ENCODE results near the gene PAFAH1B2.
"Not testable (repeated sequence)": the region's sequence is repeated elsewhere in the genome, so short reads cannot be mapped to it uniquely, and the experiment has no call there.

The PAFAH1B2 gene

DNA sequence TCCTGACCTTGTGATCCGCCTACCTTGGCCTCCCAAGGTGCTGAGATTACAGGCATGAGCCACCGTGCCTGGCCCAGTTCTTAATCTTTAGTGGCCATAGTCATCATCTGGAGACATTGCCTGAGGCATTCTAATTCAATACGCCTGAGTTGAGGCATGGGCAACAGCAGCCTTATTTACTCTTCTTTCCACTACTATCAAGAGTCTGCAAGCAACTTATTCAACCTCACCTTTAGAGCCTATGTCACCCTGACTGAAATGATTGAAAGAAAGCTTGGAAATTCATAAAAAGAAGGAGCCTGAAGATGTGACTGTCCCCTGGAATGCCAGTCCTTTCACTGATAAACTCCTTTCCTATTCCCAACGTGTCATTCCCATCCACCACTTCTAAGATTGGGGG lies 15.8 kb upstream of the PAFAH1B2 start:
- DNase-seq: no peak

DNA sequence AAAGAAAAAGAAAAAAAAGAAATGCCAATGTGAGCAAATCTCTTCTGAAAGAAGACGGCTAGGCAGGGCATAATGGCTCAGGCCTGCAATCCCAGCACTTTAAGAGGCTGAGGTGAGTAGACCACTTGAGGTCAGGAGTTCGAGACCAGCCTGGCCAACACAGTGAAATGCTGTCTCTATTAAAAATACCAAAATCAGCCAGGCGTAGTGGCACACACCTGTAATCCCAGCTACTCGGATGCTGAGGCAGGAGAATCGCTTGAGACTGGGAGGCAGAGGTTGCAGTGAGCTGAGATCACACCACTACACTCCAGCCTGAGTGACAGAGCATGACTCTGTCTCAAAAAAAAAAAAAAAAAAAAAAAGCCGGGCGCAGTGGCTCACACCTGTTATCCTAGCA lies 13.7 kb upstream of the PAFAH1B2 start:
- not testable (repeated sequence) for DNase-seq

DNA sequence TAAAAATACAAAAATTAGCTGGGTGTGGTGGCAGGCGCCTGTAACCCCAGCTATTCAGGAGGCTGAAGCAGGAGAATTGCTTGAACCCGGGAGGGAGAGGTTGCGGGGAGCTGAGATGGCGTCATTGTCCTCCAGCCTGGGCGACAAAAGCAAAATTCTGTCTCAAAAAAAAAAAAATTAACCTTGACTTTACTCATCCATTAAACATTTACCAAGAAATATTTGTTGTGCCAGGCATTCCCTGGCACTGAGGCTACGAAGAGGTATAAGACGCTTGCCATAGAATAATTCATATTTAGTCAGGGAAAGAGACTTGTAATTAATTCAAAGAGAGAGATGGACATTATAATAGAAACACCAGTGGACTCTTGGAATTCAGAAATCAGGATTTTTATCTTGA lies 13.2 kb upstream of the PAFAH1B2 start:
- DNase-seq: no peak

DNA sequence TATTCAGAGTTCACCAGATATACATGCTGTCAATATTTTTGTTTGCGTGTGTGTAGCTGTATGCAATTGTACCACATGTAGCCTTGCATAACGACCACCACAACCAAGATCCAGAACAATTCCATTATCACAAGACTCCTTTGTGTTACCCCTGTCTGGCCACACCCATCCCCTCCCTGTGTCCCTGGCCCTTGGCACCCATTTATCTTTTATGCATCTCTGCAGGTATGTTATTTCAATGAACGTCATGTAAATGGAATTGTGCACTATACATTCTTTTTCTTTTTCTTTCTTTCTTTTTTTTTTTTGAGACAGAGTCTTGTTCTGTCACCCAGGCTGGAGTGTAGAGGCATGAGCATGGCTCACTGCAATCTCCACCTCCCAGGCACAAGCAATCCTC lies 9.7 kb upstream of the PAFAH1B2 start:
- DNase-seq: no peak

DNA sequence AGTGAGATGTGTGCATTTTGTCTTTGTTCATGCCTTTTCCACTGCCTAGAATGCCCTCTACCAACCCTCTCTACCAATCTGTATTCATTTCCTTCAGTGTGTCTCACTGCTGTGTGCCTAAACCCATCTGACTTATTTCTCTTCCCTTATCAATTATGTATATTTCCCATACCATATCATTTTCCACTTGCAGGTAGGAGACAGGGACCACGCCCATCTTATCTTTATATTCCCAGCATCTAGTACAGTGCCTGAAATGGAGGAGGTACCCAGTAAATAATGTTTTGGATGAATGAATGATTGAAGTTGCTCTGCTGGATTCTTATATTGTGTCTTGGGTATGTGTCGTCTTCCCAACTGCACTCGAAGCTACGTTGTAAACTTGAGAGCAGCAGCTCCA lies 9.1 kb upstream of the PAFAH1B2 start:
- not testable (repeated sequence) for DNase-seq

DNA sequence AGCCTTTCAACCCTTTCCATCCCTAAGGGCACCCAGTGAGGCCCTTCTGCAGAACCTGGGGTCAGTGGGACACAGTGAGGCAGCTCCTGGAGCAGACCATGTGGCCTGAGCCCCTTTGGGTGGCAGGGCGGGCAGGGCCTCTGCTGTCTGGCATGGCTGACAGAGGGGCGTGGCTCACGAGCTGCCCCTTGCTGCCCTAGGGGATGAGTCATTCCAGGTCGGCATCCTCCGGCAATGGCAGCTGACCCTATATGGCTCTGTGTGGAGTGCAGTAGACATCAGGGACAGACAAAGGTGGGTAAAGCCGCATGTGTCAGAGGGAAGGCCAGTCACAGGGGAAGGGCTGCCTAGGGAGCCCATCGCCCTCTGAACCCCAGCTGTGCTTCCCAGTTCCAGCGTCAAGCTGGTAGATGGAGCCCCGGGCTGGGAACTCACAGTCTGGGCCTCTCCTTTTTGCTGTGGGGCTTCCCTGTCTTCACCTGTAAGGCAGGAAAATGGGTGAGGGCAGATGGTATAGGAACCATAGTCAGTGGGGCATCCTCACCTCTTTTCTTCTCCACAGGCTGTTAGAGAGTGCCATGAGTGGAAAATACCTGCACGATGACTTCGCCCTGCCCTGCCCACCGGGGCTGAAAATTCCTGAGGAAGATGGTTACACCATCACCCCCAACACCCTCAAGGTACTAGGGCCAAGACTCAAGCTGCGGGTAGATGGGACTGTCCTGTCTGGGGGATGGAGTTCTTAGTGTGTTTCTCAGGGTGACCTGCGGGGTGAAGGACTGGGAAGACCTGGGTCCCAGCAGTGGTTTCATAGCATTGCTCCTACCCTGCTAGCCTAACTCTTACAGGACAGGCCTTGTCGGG lies 6.6 kb upstream of the PAFAH1B2 start:
- not testable (repeated sequence) for DNase-seq

DNA sequence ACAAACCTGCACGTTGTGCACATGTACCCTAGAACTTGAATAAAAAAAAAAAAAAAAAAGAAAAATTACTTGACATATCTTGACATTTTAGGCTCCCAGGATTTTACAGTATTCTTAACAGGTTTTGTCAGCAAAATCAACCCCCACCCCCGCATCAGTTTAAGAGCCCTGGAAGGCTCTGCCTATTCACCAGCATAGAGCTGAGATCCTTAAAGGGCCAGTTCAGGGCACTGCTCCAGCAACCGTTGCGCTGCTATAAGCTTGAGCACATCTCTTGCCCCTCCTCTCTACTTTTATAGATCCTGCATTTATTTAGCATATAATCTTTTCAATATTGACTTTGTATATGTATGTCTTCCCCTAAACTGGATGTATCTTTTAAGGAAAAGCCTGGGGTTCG lies 697 bp upstream of the PAFAH1B2 start:
- no peak for DNase-seq

DNA sequence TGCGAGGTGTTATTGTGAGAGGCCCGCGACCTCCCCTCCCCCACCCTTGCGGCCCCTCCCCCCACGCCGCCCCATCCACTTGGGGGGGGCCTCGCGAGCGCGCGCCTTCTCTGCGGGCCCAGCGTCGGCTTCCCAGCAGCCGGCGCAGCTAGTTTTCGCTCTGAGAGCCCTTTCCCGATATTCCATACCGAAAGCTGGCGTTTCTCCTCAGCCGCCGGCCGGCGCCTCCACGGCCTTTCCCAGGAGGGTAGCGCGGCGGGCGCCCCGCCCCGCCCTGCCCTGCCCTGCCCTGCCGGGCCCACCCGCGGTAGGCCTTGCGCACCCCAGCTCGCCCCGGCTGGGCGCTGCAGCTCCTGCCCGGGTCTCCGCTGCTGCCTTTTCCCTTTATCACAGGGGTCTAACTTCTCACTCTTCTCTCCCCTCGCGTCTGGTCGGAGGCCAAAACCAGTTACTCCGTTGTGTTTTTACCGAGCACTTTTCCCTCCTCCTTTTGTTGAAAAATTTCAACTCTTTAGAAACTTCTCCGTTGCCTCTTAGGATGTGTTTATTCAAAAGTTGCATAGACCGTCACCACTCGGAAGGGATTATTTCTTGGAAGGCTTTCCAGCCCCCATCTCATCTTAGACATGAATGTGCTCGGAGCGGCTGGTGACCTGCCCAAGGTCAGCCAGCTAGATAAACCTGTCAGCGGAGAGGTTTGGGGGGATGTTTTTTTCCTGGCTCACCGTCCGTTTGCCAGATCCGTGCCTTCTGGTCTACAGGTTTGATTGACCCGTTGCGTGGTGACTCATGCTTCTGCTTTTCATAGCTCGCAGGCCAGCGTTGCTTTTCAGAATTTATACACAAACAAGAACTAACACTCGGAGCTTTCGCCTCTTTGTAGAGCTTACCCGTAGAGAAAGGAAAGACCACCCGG lies 648 bp downstream of the PAFAH1B2 start:
- DNase-seq: no peak

DNA sequence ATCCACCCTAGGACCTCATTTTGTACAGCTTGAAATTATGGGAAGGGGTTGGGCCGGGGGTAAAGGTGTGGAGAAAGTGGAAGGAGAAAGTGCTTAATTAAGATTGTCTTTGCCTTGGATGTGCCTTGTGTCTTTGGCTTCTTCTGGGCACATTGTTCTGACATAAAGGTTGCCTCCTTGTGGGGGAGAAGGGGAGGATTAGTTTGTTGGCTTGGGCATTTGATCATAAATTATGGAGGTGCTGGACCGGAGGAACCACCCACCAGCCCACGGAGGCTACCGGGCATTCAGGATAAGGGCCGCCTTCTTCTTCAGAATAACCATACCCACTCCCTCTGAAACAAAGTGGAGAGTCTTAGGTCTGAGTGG lies 1.3 kb downstream of the PAFAH1B2 start:
- no peak for DNase-seq

DNA sequence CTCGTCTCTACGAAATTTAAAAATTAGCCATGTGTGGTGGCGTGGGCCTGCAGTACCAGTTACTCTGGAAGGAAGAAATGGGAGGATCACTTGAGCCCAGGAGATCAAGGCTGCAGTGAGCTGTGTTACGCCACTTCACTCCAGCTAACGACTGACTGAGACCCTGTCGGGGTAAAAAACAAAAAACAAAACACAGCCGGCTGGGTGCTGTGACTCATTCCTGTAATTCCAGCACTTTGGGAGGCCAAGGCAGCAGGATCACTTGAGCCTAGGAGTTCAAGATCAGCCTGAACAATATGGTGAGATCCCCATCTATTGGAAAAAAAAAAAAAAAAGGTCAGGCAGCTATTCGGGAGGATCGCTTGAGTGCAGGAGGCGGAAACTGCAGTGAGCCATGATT lies 2.4 kb downstream of the PAFAH1B2 start:
- DNase-seq: no peak

DNA sequence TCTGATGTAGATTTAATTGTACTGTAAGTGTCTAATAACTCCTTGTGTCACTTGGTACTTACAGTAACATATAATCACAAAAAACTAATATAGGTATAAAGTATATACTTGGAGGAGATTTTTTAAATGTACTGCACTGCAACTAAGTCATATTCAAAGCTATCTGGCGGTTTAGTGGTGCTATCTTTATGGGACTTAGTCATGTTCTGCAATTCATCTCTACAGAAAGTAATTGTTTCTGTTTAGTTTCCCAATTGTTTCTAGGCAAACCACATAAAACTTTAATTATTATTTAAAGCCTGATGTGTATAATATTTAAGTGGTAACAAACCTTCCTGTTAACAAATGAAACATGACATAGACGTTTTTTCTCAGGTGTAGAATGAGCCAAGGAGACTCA lies 8.0 kb downstream of the PAFAH1B2 start:
- no peak for DNase-seq

DNA sequence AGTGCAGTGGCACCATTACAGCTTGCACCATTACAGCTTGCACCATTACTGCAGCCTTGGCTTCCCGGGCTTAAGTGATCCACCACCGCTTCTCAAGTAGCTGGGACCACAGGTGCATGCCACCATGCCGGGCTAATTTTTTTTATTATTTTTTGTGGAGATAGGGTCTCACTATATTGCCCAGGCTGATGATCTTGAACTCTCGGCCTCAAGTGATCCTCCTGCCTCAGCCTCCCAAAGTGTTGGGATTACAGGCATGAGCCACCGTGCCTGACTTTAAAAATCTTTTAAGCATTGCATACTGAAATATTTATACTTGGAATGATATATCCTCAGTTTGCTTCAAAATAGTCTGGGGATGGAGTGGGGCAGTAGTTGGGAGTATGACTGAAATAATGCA lies 10.4 kb downstream of the PAFAH1B2 start:
- no peak for DNase-seq

DNA sequence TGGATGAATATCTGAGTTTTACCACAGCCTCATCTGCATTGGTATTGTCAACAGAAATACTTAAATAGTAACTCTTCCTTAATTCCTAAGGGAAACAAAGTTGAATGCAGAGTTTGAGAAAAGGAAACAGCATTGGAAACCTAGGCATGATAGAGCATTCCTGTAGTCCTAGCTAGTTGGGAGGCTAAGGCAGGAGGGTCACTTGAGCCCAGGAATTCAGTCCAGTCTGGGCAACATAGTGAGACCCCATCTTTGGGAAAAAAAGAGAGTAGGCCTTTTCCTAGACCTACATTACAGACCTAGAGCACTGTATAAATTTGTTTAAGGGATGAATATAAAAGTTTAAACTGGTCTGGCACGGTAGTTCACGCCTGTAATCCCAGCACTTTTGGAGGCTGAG lies 13.4 kb downstream of the PAFAH1B2 start:
- DNase-seq: no peak

DNA sequence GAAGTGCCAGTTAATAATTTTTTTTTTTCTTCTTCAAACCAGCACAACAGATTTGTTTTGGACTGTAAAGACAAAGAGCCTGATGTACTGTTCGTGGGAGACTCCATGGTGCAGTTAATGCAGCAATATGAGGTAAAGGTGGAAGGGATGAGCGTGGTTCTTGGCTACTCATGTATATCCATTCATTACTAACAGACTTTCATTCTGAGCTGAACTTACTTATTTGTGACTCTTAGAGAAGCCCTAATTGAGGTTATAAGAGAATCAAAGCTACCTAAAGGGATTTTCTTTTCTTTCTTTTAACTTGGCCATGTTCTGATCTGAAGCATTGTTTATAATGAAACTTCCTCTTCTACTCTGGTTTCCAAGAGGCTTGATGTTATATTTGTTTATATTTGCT lies 15.8 kb downstream of the PAFAH1B2 start:
- no peak for DNase-seq

DNA sequence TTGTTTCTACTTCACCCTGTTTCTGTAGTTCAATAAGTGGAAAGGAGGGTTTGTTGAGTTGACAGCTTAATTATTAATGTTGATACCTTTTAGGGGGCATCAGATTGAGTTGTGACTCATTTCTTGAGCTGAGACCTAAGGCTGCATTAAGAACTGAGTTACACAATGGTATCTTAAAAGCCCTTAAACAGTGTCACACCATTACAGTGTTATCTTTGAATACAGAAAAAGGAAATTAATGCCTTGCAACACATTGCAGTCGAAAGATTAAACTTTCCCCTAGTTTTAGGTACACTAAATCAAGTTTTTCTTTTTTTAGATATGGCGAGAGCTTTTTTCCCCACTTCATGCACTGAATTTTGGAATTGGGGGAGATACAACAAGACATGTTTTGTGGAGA lies 16.7 kb downstream of the PAFAH1B2 start:
- DNase-seq: no peak

DNA sequence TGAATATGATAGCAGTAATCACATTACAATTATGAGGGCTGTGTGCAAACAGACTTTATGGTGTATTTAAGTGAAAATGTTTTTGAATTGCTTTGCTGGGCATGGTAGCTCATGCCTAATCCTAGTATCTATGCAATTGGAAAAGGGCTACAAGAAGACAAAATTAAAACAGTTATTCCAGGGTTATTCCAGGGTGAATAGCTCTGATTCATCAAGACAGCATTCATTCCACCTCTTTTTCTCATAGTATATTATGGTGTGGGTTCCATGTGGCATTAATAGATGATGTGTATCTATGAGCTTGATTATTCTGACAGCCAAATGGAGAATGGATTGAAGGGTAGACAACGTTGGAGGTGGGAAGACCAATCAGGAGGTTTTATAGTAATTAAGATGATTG lies 22.4 kb downstream of the PAFAH1B2 start:
- DNase-seq: no peak

DNA sequence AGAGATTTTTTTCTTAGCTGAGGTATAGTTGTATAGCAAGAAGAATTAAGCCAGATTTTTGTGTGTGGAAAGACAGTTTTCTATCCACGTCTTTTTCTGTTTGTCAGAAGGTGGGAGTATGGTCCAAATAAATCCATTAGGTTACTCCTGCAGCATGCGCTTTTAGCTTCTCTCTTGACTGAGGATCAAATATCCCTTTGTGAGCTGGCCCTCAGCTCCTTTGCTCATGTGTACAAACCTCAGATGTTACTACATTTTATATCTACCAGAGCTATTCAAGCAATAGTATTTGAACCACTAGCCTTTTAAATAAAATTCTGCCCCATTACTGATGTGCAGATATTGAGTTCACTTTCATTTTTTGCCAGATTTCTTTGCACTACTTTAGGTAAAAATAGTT lies 25.6 kb downstream of the PAFAH1B2 start:
- DNase-seq: no peak

DNA sequence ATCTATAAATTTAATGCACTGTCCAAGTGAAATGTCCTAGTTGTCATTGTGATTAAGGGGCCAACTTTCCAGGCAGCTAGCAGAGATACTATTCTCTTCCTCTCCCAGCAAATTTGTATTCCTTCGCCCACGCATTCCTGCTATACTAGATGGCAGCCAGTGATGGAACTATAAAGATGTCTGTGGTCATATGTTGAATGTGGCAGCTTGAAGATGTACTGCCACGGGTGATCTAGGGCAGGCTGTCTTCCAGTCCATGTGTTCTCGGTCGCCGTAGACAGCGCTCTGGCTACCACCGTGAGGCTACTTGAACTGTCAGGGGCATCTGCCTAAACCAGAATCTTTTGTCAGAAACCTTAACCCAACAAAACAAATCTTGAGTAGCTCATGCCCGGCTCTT lies 26.1 kb downstream of the PAFAH1B2 start:
- DNase-seq: no peak

DNA sequence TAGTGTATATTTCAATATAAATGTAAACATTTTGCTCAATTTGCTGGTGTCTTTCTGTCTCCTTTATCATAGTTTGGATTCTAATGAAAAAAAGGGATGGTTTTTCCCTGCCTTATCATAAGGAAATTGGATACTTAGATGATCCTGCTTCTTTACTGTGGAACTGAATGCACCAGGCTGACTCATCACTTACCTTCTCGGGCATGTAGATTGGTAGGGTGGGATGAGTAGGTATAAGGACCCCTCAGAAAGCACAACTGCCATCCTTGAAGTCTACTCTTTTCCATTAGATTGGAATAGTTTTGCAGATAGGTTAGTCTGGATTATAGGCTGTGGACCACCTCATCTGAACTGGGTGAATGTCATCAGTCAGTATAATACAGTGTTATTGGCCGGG lies 26.9 kb downstream of the PAFAH1B2 start:
- DNase-seq: no peak

DNA sequence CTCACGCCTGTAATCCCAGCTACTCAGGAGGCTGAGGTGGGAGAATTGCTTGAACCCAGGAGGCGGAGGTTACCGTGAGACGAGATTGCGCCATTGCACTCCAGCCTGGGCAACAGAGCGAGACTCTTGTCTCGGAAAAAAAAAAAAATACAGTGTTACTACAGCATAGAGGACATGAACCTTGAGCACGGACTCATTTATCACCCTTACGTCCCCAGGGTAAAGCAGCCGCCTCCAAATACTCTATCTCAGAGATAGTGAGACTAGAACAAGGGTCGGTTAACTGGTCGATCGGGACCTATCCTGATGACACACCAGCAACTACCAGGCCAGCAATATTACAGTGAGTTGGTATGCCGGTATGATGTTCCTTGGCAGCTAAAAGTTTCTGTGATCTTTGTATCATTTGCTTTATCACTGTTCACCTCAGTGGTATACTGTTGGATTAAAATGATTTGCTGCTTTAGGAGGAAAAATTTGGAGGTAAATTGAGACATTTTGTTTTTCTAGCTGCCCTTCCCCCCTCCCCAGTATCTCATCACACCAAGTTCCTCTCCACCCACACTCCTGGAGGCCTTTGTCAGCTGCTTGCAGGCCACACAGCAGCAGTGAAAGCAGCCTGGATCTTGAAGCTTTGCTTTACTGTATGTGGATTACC lies 27.4 kb downstream of the PAFAH1B2 start:
- DNase-seq: no peak

DNA sequence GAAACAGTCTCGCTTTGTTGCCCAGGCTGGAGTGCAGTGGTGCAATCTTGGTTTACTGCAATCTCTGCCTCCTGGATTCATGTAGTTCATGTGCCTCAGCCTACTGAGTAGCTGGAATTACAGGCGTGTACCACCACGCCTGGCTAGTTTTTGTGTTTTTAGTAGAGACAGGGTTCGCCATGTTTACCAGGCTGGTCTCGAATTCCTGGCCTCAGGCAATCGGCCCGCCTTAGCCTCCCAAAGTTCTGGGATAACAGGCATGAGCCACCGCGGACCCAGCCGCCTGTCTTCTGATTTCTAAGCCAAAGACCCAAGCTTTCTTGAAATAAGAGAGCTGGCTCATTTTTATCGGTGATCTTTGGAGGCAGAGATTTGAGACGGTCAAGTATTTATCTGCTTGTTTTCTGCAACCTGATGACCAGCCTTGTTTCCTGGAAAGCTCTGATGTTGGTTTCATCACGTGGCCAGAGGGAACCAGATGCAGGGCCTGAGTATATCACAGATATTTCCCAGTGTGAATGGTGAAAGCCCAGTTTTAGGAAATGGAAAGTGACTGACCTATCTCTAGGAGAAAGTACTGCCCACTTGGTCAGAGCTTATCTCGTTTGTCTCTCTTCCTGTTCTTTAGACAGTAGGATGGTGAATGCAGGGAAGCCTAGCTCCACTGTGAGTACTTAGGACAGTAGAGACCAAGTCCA lies 28.8 kb downstream of the PAFAH1B2 start:
- no peak for DNase-seq

DNA sequence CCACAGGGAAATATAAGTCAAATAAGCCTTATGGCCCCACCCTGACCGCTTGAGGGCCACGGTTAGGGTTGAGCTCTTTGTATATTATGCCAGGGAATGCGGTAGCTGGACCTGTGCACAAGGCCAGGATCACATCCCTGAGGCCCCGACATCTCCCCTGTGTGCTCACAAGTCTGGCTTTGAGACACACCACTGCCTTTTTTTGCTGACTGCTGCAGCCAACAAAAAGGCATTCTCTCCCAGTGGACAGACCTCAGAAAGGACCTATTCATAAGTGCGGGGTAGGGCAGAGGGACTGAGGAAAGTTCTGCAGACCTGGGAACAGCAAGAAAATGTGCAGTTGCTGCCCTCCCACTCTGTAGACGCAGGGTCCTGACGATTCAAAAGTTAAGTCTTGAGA lies 31.0 kb downstream of the PAFAH1B2 start:
- no peak for DNase-seq

DNA sequence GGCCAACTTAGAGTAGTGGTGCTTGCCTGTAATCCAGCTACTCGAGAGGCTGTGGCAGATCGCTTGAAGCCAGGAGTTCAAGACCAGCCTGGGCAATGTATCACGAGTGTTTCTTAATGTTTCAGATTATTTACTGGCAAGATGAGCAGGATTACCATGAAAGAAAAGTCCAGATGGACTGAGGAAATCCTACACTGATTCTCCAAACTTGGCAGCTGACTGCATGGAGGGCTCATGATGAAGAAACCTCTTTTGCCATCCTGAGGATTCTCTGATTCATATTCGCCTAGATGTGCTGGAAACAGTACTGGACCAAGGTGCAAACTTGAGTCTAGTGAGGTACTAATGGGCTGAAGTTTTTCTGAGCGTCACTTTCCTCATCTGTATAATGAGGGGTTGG lies 31.7 kb downstream of the PAFAH1B2 start:
- no peak for DNase-seq
